ENCODE measurements around the gene CLMP.

GRCh38 chr11:123086305-123086704, 108.7 kb downstream of the CLMP start:
- no peak for TF ChIP-seq POLR2A (IDR thresholded peaks at IDR 0.05; ENCODE audit: borderline replicate concordance, extremely low read depth, insufficient read depth, insufficient read length)
- TF ChIP-seq, protein P1, sequence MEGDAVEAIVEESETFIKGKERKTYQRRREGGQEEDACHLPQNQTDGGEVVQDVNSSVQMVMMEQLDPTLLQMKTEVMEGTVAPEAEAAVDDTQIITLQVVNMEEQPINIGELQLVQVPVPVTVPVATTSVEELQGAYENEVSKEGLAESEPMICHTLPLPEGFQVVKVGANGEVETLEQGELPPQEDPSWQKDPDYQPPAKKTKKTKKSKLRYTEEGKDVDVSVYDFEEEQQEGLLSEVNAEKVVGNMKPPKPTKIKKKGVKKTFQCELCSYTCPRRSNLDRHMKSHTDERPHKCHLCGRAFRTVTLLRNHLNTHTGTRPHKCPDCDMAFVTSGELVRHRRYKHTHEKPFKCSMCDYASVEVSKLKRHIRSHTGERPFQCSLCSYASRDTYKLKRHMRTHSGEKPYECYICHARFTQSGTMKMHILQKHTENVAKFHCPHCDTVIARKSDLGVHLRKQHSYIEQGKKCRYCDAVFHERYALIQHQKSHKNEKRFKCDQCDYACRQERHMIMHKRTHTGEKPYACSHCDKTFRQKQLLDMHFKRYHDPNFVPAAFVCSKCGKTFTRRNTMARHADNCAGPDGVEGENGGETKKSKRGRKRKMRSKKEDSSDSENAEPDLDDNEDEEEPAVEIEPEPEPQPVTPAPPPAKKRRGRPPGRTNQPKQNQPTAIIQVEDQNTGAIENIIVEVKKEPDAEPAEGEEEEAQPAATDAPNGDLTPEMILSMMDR (IDR thresholded peaks at IDR 0.05 in 2 of 3, conservative IDR thresholded peaks at IDR 0.05 in 1 of 3; ENCODE audit: borderline replicate concordance in 1 of 3, insufficient read depth in 1 of 3, low read depth in 2 of 3, low read length in 2 of 3), result no peak
- TF ChIP-seq SRF (IDR thresholded peaks at IDR 0.05; ENCODE audit: low read depth), result no peak
- no peak for TF ChIP-seq EZH2 (IDR thresholded peaks at IDR 0.05)
- no peak for TF ChIP-seq REST (IDR thresholded peaks at IDR 0.05; ENCODE audit: low read depth)
- TF ChIP-seq EGR1 (IDR thresholded peaks at IDR 0.05; ENCODE audit: low read depth), result no peak
- TF ChIP-seq ZFX (IDR thresholded peaks at IDR 0.05), result no peak
- no peak for TF ChIP-seq JUND (IDR thresholded peaks at IDR 0.05)
- TF ChIP-seq CBX3 (IDR thresholded peaks at IDR 0.05; ENCODE audit: low read depth), result no peak
- TF ChIP-seq EZH2phosphoT487 (IDR thresholded peaks at IDR 0.05; ENCODE audit: borderline replicate concordance), result no peak
- TF ChIP-seq POLR2AphosphoS5 (IDR thresholded peaks at IDR 0.05; ENCODE audit: low read depth, low read length), result no peak
- TF ChIP-seq ZNF274 (IDR thresholded peaks at IDR 0.05; ENCODE audit: low read depth, low read length), result no peak
- no peak for TF ChIP-seq RAD21 (IDR thresholded peaks at IDR 0.05; ENCODE audit: low read depth)
- TF ChIP-seq, protein P2, sequence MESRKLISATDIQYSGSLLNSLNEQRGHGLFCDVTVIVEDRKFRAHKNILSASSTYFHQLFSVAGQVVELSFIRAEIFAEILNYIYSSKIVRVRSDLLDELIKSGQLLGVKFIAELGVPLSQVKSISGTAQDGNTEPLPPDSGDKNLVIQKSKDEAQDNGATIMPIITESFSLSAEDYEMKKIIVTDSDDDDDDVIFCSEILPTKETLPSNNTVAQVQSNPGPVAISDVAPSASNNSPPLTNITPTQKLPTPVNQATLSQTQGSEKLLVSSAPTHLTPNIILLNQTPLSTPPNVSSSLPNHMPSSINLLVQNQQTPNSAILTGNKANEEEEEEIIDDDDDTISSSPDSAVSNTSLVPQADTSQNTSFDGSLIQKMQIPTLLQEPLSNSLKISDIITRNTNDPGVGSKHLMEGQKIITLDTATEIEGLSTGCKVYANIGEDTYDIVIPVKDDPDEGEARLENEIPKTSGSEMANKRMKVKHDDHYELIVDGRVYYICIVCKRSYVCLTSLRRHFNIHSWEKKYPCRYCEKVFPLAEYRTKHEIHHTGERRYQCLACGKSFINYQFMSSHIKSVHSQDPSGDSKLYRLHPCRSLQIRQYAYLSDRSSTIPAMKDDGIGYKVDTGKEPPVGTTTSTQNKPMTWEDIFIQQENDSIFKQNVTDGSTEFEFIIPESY (IDR thresholded peaks at IDR 0.05; ENCODE audit: extremely low read depth, insufficient replicate concordance, low read length), result no peak

Measured in HCT116 (cell line).